Peyer's patch (tissue), 4 donors: ENCODE measurements around the gene EYS.

ENCODE experiments used
- POLR2A ChIP-seq, 2 donors: fragments of 450-650 bp; IDR thresholded peaks; one replicate each; pipeline ENCODE4 v1.5.1; 2017; ENCODE audit warnings: antibody characterized with exemption in 2 of 2, mild to moderate bottlenecking in 2 of 2, moderate library complexity in 2 of 2
- TF ChIP-seq, protein P1 (sequence below), 6 experiments: fragments of 450-650 bp in 4 of 6; fragments of 200-600 bp in 2 of 6; sonication (generic) in 1 of 6; IDR thresholded peaks; one replicate each; pipeline ENCODE4 v1.5.1; 2017 to 2019; ENCODE audit warnings: antibody characterized with exemption in 6 of 6, mild to moderate bottlenecking in 3 of 6, moderate library complexity in 1 of 6

DNA sequence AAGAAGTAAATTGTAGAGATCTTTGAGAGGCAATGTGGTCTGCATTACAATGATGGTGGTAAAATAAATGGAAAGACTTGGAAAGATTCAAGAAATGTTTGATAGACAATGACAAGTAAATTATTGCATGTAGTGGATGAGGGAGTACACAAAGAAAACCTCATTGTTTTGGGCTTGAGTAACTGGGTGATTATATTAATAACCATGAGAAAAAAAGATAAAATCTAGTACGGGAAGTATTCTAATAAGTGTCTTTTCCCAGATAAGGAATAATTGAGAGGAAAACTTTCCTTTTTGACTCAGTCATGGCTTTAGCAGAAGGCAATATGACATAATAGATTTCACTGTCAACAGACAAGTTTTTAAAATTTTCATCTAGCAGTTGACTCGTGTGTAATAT, 993.0 kb downstream of the EYS start:
- TF ChIP-seq POLR2A (IDR thresholded peaks at IDR 0.05), result no peak
- TF ChIP-seq, protein P1, sequence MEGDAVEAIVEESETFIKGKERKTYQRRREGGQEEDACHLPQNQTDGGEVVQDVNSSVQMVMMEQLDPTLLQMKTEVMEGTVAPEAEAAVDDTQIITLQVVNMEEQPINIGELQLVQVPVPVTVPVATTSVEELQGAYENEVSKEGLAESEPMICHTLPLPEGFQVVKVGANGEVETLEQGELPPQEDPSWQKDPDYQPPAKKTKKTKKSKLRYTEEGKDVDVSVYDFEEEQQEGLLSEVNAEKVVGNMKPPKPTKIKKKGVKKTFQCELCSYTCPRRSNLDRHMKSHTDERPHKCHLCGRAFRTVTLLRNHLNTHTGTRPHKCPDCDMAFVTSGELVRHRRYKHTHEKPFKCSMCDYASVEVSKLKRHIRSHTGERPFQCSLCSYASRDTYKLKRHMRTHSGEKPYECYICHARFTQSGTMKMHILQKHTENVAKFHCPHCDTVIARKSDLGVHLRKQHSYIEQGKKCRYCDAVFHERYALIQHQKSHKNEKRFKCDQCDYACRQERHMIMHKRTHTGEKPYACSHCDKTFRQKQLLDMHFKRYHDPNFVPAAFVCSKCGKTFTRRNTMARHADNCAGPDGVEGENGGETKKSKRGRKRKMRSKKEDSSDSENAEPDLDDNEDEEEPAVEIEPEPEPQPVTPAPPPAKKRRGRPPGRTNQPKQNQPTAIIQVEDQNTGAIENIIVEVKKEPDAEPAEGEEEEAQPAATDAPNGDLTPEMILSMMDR (IDR thresholded peaks at IDR 0.05), result no peak
